KMS-11 (cell line): Measurements from ENCODE around the gene POLE.

Experiments
- H2AFZ ChIP-seq: fragments of 200-600 bp; sonication (generic); 2 replicates; pipeline ENCODE4 v1.6.1; 2016; ENCODE audit warnings: antibody characterized with exemption, mixed run types, low read depth
- H3K27ac ChIP-seq: fragments of 200-600 bp; sonication (generic); 2 replicates; pipeline ENCODE4 v1.6.1; 2016; ENCODE audit warnings: mild to moderate bottlenecking, mixed run types
- H3K27me3 ChIP-seq: fragments of 200-600 bp; sonication (generic); 2 replicates; pipeline ENCODE4 v1.6.1; 2017; ENCODE audit warnings: mild to moderate bottlenecking, low read depth, mixed run types, moderate library complexity; ENCODE audit not compliant: insufficient read depth
- H3K36me3 ChIP-seq: fragments of 200-600 bp; sonication (generic); 2 replicates; pipeline ENCODE4 v1.6.1; 2017; ENCODE audit warnings: mild to moderate bottlenecking, mixed run types; ENCODE audit not compliant: insufficient read depth
- H3K4me1 ChIP-seq: fragments of 200-600 bp; sonication (generic); 2 replicates; pipeline ENCODE4 v1.6.1; 2016; ENCODE audit warnings: mild to moderate bottlenecking, low read depth, mixed run types; ENCODE audit not compliant: poor library complexity, severe bottlenecking
- H3K4me2 ChIP-seq: fragments of 200-600 bp; sonication (generic); 2 replicates; pipeline ENCODE4 v1.7.0; 2016; ENCODE audit warnings: mild to moderate bottlenecking, mixed run types
- H3K4me3 ChIP-seq: fragments of 200-600 bp; sonication (generic); IDR thresholded peaks from 2 replicates; pipeline ENCODE4 v1.6.1; 2017; ENCODE audit warnings: low read depth, low read length, mixed read lengths; ENCODE audit not compliant: insufficient read depth
- H3K79me2 ChIP-seq: fragments of 200-600 bp; sonication (generic); 2 replicates; pipeline ENCODE4 v1.6.1; 2016; ENCODE audit warnings: low read depth, mixed run types; ENCODE audit not compliant: insufficient read depth
- H3K9ac ChIP-seq: fragments of 200-600 bp; sonication (generic); 2 replicates; pipeline ENCODE4 v1.6.1; 2016; ENCODE audit warnings: mild to moderate bottlenecking, mixed run types
- H4K20me1 ChIP-seq: fragments of 200-600 bp; sonication (generic); 2 replicates; pipeline ENCODE4 v1.6.1; 2016; ENCODE audit warnings: mild to moderate bottlenecking, mixed run types; ENCODE audit not compliant: insufficient read depth
- TF ChIP-seq, protein P1 (sequence below): fragments of 200-600 bp; sonication (generic); conservative IDR thresholded peaks from 2 replicates; pipeline ENCODE4 v1.6.1; 2017; ENCODE audit warnings: low read depth, mild to moderate bottlenecking, antibody characterized with exemption, low read length, moderate library complexity, mixed read lengths

The POLE gene

DNA sequence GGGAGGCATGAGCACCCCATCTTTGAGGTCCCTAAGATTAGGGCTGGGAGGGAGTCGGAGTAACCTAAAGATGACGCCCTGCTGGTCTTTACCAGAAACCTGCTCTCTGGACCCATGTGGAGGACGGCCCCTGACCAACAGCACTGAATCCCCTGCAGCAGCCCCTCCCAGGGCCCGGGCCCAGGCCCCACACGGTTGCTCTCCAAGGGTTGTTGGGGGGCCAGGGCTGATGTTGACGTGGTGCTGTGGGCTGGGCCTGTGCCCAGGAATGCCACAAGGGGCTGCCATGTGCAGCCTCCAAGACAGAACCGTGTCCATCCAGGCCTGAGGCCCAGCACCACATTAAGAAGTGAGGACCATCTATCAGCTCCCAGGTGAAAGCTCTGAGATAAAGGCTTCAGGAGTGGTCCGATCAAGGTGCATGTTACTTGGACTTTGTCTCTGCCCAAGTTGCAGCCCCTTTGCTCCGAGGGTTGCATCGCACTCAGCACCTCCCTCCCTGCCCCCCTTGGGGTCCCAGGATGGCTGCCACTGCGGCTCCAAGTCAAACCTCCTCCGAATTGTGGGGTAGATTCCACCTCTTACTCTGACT, 106.3 kb downstream of the POLE start:
- no peak overlapping the region for H3K4me2 ChIP-seq
- H2AFZ ChIP-seq: no peak overlapping the region
- H3K27me3 ChIP-seq: no peaks in the 10 kb centered on the region
- no peak overlapping the region for H3K4me3 ChIP-seq
- H3K79me2 ChIP-seq: no peaks in the 10 kb centered on the region
- H3K36me3 ChIP-seq: no peaks in the 10 kb centered on the region
- H3K27ac ChIP-seq: no peak overlapping the region
- no peak overlapping the region for H3K9ac ChIP-seq
- no peaks in the 10 kb centered on the region for H3K4me1 ChIP-seq
- no peaks in the 10 kb centered on the region for H4K20me1 ChIP-seq
- TF ChIP-seq, protein P1, sequence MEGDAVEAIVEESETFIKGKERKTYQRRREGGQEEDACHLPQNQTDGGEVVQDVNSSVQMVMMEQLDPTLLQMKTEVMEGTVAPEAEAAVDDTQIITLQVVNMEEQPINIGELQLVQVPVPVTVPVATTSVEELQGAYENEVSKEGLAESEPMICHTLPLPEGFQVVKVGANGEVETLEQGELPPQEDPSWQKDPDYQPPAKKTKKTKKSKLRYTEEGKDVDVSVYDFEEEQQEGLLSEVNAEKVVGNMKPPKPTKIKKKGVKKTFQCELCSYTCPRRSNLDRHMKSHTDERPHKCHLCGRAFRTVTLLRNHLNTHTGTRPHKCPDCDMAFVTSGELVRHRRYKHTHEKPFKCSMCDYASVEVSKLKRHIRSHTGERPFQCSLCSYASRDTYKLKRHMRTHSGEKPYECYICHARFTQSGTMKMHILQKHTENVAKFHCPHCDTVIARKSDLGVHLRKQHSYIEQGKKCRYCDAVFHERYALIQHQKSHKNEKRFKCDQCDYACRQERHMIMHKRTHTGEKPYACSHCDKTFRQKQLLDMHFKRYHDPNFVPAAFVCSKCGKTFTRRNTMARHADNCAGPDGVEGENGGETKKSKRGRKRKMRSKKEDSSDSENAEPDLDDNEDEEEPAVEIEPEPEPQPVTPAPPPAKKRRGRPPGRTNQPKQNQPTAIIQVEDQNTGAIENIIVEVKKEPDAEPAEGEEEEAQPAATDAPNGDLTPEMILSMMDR: no peak

DNA sequence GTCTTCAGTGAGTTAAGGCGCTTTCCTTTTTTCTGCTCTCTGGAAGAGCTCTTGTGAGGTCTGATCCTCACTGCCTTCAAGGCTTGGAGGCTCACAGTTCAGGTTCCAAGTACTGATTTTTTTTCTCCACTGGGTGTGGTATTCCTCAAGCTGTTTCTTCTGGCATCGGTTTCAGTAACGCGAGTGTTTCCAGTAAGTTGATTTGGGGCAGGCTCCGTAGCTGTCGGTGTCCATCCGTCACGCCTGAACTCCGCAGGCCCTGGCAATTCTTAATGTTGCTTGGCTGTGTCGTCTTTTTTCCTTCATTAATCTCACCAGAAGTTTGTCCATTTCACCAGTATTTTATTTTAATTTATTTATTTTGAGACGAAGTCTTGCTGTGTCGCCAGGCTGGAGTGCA, 107.4 kb downstream of the POLE start:
- H3K36me3 ChIP-seq: no peaks in the 10 kb centered on the region
- no peak overlapping the region for H3K4me2 ChIP-seq
- H3K79me2 ChIP-seq: no peaks in the 10 kb centered on the region
- H3K4me3 ChIP-seq: no peak overlapping the region
- H4K20me1 ChIP-seq: no peaks in the 10 kb centered on the region
- H3K27ac ChIP-seq: no peak overlapping the region
- H3K27me3 ChIP-seq: no peaks in the 10 kb centered on the region
- H3K9ac ChIP-seq: no peak overlapping the region
- no peaks in the 10 kb centered on the region for H3K4me1 ChIP-seq
- no peak overlapping the region for H2AFZ ChIP-seq
- TF ChIP-seq, protein P1: no peak

DNA sequence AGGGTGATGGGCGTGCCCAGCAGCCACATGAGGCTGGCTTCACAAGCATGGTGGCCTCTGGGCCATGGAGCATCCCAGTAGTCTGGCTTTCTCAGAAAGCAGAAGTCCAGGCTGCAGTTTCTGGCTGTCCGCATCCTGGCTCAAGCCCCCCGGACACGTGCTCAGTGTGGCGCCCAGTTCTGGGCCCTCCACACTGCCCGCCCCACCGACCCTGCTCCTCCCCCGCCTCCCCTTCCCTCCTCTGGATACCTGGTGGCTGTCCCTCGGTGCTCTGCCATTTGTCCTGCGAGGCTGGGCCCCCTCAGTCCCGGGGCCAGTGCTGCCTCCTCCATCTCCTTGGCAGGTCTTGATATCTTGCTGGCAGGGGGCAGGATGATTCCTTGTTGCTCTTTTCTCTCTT, 108.3 kb downstream of the POLE start:
- no peak overlapping the region for H3K9ac ChIP-seq
- no peaks in the 10 kb centered on the region for H3K27me3 ChIP-seq
- no peaks in the 10 kb centered on the region for H3K79me2 ChIP-seq
- H3K4me1 ChIP-seq: no peaks in the 10 kb centered on the region
- H3K36me3 ChIP-seq: no peaks in the 10 kb centered on the region
- H3K4me2 ChIP-seq: no peak overlapping the region
- H4K20me1 ChIP-seq: no peaks in the 10 kb centered on the region
- no peak overlapping the region for H2AFZ ChIP-seq
- no peak overlapping the region for H3K27ac ChIP-seq
- H3K4me3 ChIP-seq: no peak overlapping the region
- TF ChIP-seq, protein P1: no peak

DNA sequence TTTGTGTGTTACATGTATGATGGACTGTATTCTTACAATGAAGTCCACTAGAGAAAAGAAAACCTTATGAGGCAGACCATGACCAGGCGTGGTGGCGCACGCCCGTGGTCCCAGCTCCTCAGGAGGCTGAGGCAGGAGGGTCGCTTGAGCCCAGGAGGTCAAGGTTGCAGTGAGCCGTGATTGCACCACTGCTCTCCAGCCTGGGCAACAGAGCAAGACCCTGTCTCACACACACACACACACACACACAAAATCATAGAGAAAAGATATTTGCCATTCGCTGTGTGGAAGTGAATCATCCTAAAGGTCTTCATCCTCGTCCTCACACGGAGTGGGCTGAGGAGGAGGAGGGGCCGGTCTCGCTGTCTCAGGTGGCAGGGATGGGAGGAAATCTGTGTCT, 109.0 kb downstream of the POLE start:
- no peaks in the 10 kb centered on the region for H3K27me3 ChIP-seq
- H2AFZ ChIP-seq: no peak overlapping the region
- no peak overlapping the region for H3K9ac ChIP-seq
- no peaks in the 10 kb centered on the region for H3K79me2 ChIP-seq
- H4K20me1 ChIP-seq: no peaks in the 10 kb centered on the region
- H3K4me2 ChIP-seq: no peak overlapping the region
- no peaks in the 10 kb centered on the region for H3K4me1 ChIP-seq
- H3K36me3 ChIP-seq: no peaks in the 10 kb centered on the region
- no peak overlapping the region for H3K4me3 ChIP-seq
- no peak overlapping the region for H3K27ac ChIP-seq
- TF ChIP-seq, protein P1: no peak
